ENCODE data around the gene KIAA1671.

GRCh38 chr22:25160120-25160996 is 207.8 kb downstream of the KIAA1671 start:
- TF ChIP-seq CTCF (conservative IDR thresholded peaks at IDR 0.05; ENCODE audit: low read depth, low read length) (no peak), CHD1 (IDR thresholded peaks at IDR 0.05; ENCODE audit: low read depth, low read length) (no peak), USF2 (IDR thresholded peaks at IDR 0.05; ENCODE audit: low read depth, low read length) (no peak), POLR2A (IDR thresholded peaks at IDR 0.05; ENCODE audit: low read depth, low read length) (no peak), MXI1 (IDR thresholded peaks at IDR 0.05; ENCODE audit: borderline replicate concordance, low read depth, low read length) (no peak), RAD21 (IDR thresholded peaks at IDR 0.05; ENCODE audit: low read length) (no peak), MAFK (IDR thresholded peaks at IDR 0.05; ENCODE audit: low read depth, low read length) (no peak), CEBPB (IDR thresholded peaks at IDR 0.05; ENCODE audit: low read depth, low read length) (no peak), RFX5 (IDR thresholded peaks at IDR 0.05; ENCODE audit: low read depth, low read length) (no peak), FOS (IDR thresholded peaks at IDR 0.05; ENCODE audit: low read depth, low read length) (no peak), SMC3 (IDR thresholded peaks at IDR 0.05; ENCODE audit: low read depth, low read length) (no peak), ELK1 (IDR thresholded peaks at IDR 0.05; ENCODE audit: borderline replicate concordance, low read depth, low read length) (no peak), RCOR1 (IDR thresholded peaks at IDR 0.05; ENCODE audit: insufficient replicate concordance, low read length) (no peak)
